Body of pancreas (tissue), 4 donors: ENCODE data around the gene MMD.

ENCODE experiments used
- POLR2A ChIP-seq, 3 donors: fragments of 450-650 bp; IDR thresholded peaks; one replicate each; pipeline ENCODE4 v1.6.1; 2016; ENCODE audit warnings: antibody characterized with exemption in 3 of 3, mild to moderate bottlenecking in 2 of 3
- TF ChIP-seq, protein P1 (sequence below), 7 experiments: fragments of 450-650 bp in 4 of 7; fragments of 200-600 bp in 3 of 7; sonication (generic) in 3 of 7; IDR thresholded peaks; one replicate each; pipeline ENCODE4 v1.5.1; 2016 to 2019; ENCODE audit warnings: antibody characterized with exemption in 7 of 7

DNA sequence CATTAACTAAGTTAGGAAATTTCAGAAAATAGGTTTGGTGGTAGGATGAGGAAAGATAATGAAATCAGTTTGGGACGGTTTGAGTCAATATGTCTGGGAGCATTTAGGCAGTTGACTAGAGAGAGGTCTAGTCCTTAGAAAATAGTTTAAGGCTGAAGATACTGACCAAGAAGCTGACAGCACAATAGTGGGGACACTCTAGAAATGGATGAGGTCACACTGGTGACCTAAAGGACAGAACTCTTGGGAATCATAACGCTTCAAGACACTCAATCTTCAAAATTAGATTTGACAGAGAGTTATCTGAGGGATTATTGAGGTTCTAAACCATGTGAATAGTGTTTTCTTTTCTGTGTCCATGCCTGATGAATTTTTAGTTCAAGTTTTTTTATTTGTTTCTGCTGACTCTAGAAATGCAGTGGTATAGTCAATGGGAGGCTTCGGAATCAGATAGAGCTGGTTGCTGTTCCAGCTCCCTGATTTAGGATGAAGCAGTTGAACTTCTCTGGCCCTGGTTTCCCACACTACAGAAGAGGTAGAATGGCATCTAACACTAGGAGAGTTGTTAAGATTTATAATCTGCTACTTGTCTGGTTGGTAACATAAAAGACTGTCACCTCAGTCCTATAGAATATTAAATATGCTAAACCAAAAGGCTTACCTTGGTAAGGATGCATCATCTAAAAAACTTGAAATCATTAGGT lies 29.7 kb downstream of the MMD start:
- TF ChIP-seq, protein P1, sequence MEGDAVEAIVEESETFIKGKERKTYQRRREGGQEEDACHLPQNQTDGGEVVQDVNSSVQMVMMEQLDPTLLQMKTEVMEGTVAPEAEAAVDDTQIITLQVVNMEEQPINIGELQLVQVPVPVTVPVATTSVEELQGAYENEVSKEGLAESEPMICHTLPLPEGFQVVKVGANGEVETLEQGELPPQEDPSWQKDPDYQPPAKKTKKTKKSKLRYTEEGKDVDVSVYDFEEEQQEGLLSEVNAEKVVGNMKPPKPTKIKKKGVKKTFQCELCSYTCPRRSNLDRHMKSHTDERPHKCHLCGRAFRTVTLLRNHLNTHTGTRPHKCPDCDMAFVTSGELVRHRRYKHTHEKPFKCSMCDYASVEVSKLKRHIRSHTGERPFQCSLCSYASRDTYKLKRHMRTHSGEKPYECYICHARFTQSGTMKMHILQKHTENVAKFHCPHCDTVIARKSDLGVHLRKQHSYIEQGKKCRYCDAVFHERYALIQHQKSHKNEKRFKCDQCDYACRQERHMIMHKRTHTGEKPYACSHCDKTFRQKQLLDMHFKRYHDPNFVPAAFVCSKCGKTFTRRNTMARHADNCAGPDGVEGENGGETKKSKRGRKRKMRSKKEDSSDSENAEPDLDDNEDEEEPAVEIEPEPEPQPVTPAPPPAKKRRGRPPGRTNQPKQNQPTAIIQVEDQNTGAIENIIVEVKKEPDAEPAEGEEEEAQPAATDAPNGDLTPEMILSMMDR (IDR thresholded peaks at IDR 0.05) = no peak
- TF ChIP-seq POLR2A (IDR thresholded peaks at IDR 0.05) = no peak
